ENCODE measurements around the gene STX1B.
"Not testable (repeated sequence)": the region's sequence is repeated elsewhere in the genome, so short reads cannot be mapped to it uniquely, and the experiment has no call there.

GRCh38 chr16:30939571-30939970, 70.9 kb downstream of the STX1B start:
- TF ChIP-seq CTCF (IDR thresholded peaks at IDR 0.05; ENCODE audit: low read length); EZH2 (IDR thresholded peaks at IDR 0.05; ENCODE audit: borderline replicate concordance, low read length): not testable (repeated sequence)
